Neural progenitor cell (in vitro differentiated cells): Measurements from ENCODE around the gene AREL1.

Experiments used
- CTCF ChIP-seq: fragments of 200-600 bp; sonication (generic); IDR thresholded peaks from 2 replicates; pipeline ENCODE4 v1.5.1; 2017; ENCODE audit warnings: antibody characterized with exemption, mild to moderate bottlenecking
- EZH2phosphoT487 ChIP-seq: fragments of 200-600 bp; sonication (generic); IDR thresholded peaks from 2 replicates; pipeline ENCODE4 v1.6.1; 2017; ENCODE audit warnings: antibody characterized with exemption

- TF ChIP-seq CTCF = no peak
- no peak for TF ChIP-seq EZH2phosphoT487
Observed at GRCh38 chr14:74675219-74675618, 37.7 kb downstream of the AREL1 start.
